Suppressor macrophage (primary cell): ENCODE data around the gene MCF2L.
"Not testable (repeated sequence)": the region's sequence is repeated elsewhere in the genome, so short reads cannot be mapped to it uniquely, and the experiment has no call there.

Experiments used
- DNase-seq, 4 experiments: peaks; one replicate each; pipeline ENCODE4 v3.0.0-alpha.2; 2020 to 2022

Gene MCF2L

GRCh38 chr13:113086991-113087922, 118.2 kb downstream of the MCF2L start:
- DNase-seq = no peak

DNA sequence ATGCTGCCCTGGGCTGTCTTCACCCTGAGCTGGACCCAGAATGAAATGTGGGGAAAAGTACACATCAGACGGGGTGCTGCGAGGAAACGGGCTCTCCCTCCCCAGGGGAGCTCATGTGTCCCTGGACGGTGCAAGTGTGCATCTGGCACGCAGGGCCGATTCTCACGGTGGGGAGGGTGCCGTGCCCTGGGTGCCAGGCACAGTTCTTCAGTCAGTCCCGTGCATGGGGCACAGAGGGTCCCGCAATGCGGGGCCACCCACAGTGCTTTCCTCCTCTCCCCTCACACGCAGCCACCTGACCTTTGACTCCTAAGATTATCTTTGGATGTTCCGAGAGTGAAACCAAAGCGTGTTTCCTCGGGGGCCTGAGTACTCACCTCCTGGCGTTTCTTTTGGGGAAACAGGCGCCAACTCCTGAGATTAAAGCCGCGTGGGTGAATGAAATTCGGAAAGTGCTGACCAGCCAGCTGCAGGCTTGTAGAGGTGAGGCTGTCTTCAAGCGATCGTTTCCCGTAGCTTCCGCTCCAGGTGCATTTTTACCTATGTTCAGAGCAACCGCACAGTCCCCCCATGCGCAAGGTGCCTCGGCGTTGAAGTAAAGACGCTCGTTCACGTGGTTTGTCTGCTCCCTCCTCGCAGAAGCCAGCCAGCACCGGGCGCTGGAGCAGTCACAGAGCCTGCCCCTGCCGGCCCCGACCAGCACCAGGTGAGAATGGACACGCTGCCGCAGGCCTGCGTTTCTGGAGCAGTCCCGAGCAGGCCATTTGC, 119.1 kb downstream of the MCF2L start:
- no peak for DNase-seq

GRCh38 chr13:113088691-113089020, 119.6 kb downstream of the MCF2L start:
- no peak for DNase-seq

- no peak for DNase-seq
Measured at GRCh38 chr13:113089693-113090414, 120.8 kb downstream of the MCF2L start.

GRCh38 chr13:113090415-113090770, 121.4 kb downstream of the MCF2L start:
- no peak for DNase-seq

- no peak for DNase-seq
Measured at GRCh38 chr13:113090806-113091205, 121.8 kb downstream of the MCF2L start.

- DNase-seq = no peak
Measured at GRCh38 chr13:113091211-113091771, 122.3 kb downstream of the MCF2L start.

GRCh38 chr13:113091891-113092775, 123.1 kb downstream of the MCF2L start:
- no peak for DNase-seq

- DNase-seq = no peak
Measured at GRCh38 chr13:113092776-113093579, 124.0 kb downstream of the MCF2L start.

DNA sequence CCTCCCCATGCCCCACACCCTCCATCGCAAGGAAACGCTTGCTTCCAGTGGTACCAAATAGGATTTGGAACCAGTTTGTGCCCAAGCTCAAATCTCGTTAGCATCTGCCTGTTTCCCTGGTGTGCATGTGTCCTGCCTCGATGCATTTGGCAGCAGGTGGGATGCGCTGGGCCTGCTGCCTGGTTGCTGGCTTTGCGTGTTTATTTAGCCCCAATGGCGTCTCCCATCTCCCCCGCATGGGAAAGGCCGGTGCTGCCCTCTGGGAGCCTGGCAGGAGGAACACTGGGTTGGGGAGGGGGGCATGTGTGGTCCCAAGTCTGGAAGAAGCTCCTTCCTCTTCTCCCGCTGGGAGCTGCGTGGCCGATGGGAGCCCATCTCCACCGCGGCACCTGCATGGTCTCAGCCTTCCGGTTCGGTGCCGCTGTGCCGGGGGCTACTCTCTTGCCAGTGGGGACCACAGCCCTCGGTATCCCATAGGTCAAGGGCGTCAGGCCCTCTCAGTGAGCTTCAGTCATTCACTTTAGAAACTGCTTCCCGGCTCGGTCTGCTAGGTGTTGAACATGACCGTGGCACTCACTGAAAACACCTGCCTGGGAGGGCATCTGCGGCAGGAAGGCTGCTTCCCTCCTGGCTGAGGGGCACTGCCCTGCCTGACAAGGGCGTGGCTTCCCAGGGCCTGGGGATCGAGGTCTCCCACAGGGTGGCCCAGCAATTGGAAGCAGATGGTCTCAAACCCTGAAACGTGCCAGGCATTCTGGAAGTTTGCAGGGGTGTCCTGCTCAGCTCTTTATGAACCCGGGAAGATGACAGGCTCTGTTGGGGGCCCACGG, 124.8 kb downstream of the MCF2L start:
- no peak for DNase-seq

GRCh38 chr13:113094410-113094800, 125.4 kb downstream of the MCF2L start:
- no peak for DNase-seq

- no peak for DNase-seq
Measured at GRCh38 chr13:113095146-113096051, 126.4 kb downstream of the MCF2L start.

- no peak for DNase-seq
Measured at GRCh38 chr13:113096052-113096744, 127.2 kb downstream of the MCF2L start.

DNA sequence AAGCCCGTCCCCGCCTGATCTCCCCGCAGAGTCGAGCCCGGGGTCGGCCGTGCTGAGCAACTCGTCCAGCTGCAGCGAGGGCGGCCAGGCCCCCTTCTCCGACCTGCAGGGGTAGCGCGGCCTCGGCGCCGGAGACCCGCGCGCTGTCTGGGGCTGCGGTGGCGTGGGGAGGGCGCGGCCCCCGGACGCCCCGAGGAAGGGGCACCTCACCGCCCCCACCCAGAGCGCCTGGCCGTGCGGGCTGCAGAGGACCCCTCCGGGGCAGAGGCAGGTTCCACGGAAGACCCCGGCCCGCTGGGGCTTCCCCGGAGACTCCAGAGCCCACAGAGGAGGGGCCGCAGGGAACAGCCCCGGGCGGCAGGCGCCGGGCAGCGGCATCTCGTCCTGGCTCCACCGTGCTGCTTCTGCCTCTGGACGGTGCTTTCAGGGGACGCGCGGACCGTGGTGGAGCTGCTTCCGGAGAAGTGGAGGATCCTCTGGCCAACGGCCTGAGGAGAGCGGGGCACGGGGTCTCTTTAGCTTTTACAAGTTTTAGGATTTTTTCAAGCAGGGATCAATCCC, 127.8 kb downstream of the MCF2L start:
- DNase-seq = no peak

GRCh38 chr13:113097651-113098050, 128.6 kb downstream of the MCF2L start:
- no peak for DNase-seq

GRCh38 chr13:113098162-113098732, 129.2 kb downstream of the MCF2L start:
- DNase-seq = no peak

GRCh38 chr13:113099142-113099541, 130.1 kb downstream of the MCF2L start:
- no peak for DNase-seq

DNA sequence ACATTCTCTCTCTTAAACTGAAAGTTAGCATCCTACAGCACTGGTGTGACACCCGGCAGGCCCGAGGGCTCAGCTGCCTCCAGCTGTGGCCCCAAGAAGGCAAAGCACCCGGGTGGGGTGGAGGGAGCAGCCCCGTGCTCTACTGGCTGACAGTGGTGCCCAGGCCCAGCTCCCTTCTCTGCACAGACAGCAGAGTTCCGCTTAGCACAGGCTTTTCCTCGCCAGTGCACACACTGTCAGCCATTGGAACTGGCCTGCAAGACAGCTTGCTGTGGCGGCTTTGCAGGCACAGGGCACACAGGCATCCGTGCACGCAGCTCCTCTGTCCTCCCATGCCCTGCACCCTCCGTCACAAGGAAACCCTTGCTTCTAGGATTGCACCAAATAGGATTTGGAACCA, 133.3 kb downstream of the MCF2L start:
- not testable (repeated sequence) for DNase-seq
